GM12874 (cell line): ENCODE measurements around the gene C14orf93.
A peak's percentile ranks its signal among the peaks of the same experiment; 100 is the strongest.

Experiments
- TF ChIP-seq, protein P1 (sequence below): IDR thresholded peaks from 2 replicates; pipeline ENCODE4 v1.5.1; 2011; ENCODE audit warnings: low read depth, mild to moderate bottlenecking, control low read depth, low read length, moderate library complexity; ENCODE audit not compliant: insufficient read depth

C14orf93 gene

DNA sequence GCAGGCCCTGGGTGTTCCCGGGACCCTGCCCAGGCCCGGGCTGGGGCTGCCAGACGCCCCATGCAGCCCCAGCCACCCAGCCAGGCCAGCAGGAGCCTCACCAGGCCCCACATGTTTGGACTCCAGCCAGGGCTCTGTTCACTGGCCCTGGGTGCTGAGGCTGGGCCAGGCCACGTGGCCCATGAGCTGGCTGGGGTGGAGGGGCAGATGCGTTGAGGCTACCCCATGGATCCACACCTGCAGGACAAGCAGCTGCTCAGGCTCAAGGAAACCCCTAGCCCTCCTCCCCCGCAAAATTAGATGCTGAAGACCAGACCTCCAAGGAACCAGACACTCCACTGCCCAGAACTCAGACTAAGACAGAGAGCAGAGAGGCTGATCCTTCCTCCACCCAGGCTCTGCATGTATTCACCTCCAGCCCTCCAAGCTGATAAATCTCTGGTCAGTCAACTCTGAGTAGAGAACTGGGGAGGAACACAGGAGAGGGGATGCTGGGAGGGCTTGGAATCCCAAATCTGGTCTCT, 45.7 kb upstream of the C14orf93 start:
- TF ChIP-seq, protein P1, sequence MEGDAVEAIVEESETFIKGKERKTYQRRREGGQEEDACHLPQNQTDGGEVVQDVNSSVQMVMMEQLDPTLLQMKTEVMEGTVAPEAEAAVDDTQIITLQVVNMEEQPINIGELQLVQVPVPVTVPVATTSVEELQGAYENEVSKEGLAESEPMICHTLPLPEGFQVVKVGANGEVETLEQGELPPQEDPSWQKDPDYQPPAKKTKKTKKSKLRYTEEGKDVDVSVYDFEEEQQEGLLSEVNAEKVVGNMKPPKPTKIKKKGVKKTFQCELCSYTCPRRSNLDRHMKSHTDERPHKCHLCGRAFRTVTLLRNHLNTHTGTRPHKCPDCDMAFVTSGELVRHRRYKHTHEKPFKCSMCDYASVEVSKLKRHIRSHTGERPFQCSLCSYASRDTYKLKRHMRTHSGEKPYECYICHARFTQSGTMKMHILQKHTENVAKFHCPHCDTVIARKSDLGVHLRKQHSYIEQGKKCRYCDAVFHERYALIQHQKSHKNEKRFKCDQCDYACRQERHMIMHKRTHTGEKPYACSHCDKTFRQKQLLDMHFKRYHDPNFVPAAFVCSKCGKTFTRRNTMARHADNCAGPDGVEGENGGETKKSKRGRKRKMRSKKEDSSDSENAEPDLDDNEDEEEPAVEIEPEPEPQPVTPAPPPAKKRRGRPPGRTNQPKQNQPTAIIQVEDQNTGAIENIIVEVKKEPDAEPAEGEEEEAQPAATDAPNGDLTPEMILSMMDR: no peak

DNA sequence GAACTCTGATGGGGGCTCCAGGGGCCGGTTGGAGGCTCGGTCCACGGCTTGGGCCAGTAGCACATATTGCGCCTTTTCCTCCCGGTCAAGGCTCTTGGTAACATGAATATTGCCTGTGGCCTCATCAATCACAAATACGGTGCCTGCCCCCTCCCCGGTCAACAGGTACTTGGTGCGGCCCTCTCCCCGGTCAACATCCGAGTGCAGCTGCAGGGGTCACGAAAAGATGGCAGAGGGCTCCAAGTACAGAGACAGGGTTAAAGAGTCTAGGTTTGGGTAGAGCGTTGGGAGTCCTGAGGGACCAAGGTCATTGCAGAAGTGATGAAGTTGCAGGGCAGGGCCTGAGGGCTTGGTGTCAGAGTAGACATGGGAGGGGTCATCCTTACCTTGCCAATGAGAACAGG, 45.2 kb upstream of the C14orf93 start:
- TF ChIP-seq, protein P1: no peak

DNA sequence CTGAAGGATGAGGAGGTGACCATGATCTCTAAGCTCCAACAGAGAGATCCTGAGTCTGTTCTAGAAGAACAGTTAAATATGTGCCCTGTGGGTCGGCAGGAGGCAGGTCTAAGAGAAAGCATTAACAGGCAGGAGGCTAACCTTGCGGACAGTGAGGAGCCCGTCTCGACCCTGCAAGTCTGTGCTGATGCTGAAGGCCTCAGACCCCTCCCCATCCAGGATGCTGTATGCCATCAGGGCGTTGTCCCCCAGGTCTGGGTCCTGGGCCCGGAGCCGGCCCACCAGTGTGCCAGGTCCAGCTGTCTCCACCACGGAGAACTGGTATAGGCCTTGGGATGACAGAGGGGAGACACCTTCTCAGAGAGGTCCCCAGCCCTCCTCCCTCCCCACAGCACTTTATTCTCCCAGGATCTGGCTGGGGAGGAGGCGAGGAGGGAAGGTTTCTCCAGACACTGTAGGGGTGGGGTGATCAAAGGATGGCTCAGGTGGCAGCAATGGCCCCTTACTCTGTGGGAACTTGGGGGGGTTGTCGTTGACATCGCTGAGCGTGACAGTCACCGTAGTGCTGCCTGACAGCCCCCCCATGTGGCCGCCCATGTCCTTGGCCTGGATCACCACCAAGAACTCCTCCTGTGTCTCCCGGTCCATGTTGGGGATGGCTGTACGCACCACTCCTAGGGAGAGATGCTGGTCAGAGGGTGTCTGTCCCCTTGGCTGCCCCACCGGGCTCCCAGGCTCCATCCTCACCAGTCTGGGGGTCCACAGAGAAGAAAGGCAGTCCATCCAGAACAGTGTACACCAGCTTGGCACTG, 44.3 kb upstream of the C14orf93 start:
- TF ChIP-seq, protein P1: peak; percentile 36

DNA sequence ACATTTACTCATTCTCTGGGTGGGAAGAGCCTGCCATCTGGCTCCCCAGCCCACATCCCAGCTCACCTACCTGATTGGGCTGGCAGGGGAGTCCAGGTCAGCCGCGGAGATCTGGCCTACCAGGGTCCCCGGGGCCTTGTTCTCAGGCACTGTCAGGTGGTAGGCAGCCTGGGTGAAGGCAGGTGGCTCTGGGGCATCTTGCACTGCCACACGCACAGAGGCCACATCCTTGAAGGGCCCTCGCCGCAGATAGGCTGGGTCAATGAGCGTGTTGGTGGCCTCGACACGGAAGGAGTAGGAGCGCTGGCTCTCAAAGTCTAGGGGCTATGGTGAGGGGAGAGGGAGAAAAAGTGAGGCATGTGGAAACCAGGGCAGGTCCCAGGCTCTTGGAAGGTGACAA, 43.5 kb upstream of the C14orf93 start:
- TF ChIP-seq, protein P1: no peak

DNA sequence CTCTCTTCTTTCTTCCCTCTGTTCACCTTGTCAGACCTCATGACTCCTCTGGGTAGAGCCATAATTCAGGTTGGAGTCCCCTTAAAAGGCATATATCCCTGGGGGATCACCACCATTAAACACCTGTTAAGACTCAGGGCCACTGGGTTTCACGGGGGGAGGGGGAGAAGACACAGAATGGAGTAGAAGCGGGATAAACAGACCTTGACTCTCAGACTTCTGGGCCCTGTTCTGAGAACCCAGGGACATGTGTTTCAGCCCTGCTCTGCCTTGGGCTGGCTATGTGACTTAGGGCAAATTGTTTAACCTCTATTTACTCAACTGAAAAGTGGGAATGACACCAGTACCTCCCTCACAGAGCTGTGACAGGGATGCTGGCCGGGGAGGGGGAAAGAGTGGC, 42.7 kb upstream of the C14orf93 start:
- TF ChIP-seq, protein P1: no peak

DNA sequence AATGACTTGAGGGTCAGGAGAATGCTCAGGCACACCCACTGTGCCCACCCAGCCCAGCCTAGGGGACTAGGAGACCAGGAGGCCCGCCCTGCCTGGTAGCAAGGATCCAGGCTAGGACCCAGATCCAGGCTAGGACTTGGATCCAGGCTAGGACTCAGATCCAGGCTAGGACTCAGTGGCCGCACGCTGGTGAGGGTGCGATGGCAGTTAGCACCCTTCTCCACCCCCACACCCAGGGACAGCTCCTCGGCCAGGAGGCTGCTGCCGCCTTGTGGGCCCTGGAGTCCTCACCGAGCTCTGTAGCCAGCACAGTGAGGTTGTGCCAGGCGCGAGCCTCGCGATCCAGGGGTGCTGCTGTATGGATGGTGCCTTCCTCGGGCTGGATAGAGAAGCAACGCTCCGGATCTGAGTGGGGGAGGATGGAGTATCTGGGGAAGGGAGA, 42.3 kb upstream of the C14orf93 start:
- TF ChIP-seq, protein P1: no peak

DNA sequence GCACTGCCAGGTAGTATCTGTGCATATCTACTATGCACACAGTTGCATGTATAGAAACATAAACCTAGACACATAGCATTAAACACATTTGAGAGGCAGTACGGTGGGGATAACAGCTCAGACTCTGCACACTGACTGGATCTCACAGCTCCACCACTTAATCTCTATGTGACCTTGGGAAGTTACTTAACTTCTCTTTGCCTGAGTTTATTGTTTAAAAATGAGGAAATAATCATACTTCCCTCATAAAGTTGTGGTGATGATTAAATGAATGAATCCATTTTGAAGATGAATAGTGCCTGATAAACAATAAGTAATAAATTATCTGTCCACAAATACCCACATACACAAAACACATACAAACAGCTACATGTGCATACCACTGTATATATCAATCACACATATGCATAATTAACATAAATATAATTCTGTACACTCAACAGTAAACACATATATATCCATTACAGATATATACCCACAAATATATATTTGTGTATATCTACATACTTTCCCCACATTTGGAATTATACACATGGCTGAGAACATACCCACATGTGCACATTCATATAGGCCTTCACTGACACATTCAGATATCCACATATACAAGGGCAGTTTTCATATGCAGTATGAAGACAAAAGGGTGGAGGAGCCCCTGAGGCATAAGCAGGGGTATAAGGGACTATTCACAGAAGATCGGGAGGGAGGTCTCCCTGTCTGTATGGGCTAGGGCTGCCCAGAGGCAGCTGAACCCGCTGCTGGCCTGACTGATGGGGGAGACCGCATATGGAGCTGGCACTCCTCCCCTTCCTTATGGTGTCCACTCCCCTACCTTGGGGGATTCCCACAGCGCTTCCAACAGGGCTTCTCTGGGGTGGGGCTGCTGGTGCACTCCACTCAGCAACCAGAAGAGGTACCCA, 41.5 kb upstream of the C14orf93 start:
- TF ChIP-seq, protein P1: no peak
